Measurements from ENCODE around the gene ZNF554. TPM values are rescaled to one million over a fixed set of nuclear protein-coding genes. Genes with fewer than 3 reads are reported as not detected.

ZNF554 gene
- polyA plus RNA-seq, 2 of the 4 experiments (the other 2 are of a cell fraction) = 0.54 to 0.65 TPM

DNA sequence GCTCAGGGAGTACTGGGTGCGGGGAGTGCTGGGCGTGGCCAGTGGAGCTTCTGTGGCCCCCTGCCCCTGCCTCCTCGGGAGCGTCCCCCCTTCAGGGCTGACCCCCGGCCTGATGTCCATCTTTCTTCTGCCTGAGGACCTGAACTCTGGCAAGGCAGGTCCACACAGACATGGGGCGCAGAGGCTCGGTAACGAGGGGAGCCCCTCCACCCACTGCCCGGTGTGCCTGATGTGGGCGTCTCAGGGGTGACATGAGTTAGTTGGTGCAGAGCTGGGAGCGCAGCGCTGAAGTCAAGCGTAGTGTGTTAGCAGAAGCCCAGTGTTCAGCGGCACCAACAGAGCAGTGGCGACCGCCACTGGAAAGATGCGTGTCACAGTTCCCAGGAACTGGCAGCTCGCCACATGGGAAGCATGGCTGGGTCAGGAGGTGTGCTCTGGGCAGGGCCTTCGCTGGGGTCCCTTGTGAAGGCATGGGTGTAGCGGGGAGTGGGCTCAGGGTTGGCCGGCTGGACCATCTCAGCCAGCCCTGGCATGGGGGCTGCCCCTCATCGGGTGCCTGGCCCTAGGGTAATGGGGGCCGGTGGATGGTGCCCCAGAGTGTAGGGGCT is 22.9 kb upstream of the ZNF554 start:
- Histone ChIP-seq H3K4me1 (no peaks in the 10 kb centered on the region), H3K9me3 (no peaks in the 10 kb centered on the region), H3K27ac (no peak overlapping the region), H3K4me3 (no peak overlapping the region), H3K4me2 (no peak overlapping the region)
- FAIRE-seq = no peak
- ChIA-PET CTCF (no interaction called here), POLR2A (no interaction called here)
- WGBS (ENCODE audit: missing lambda C conversion rate) = 94% methylated on average over 10 of the region's 23 CpGs
- no peak for DNase-seq (ENCODE audit: low read depth in 1 of 2, low spot score in 1 of 2)
- no peak for ATAC-seq
- TF ChIP-seq ESRRA (IDR thresholded peaks at IDR 0.05; ENCODE audit: borderline replicate concordance, low read length) = no peak
- no peak for TF ChIP-seq ZSCAN20 (CRISPR knock-in tag; IDR thresholded peaks at IDR 0.05)
- no peak for TF ChIP-seq EHMT2 (IDR thresholded peaks at IDR 0.05; ENCODE audit: low read depth)
- TF ChIP-seq JUNB (IDR thresholded peaks at IDR 0.05) = no peak
- no peak for TF ChIP-seq POLR2A (IDR thresholded peaks at IDR 0.05; ENCODE audit: low read length)
- TF ChIP-seq RARB (CRISPR knock-in tag; IDR thresholded peaks at IDR 0.05) = no peak
- TF ChIP-seq, protein P1, sequence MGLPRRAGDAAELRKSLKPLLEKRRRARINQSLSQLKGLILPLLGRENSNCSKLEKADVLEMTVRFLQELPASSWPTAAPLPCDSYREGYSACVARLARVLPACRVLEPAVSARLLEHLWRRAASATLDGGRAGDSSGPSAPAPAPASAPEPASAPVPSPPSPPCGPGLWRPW (IDR thresholded peaks at IDR 0.05) = no peak

DNA sequence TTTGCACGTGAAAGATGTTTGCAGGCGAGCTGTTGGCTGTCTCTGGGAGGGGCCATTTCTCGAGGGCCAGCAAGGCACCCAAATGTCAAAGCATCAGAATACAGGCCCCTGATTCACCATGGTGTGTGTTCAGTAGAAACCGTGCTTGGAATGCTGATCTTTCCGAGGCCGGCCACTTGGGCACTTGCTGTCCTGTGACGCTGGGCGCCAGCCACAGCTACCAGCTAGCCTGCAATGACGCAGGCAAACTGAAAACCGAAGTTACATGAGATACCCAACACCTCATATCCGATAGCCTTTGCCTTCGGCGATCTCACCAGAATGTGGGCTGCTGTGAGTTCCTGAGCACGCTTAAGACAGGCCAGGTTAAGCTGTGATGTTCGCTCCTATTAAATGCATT is 22.4 kb upstream of the ZNF554 start:
- TF ChIP-seq GATA3 (IDR thresholded peaks at IDR 0.05; ENCODE audit: borderline replicate concordance) = no peak
- TF ChIP-seq CEBPB (IDR thresholded peaks at IDR 0.05) = no peak
- no peak for TF ChIP-seq RNF2 (IDR thresholded peaks at IDR 0.05; ENCODE audit: borderline replicate concordance, low read depth)
- no peak for TF ChIP-seq KDM5A (IDR thresholded peaks at IDR 0.05)
- no peak for TF ChIP-seq NR3C1 (IDR thresholded peaks at IDR 0.05)
- no peak for TF ChIP-seq EHF (CRISPR knock-in tag; IDR thresholded peaks at IDR 0.05)
- no peak for TF ChIP-seq SREBF2 (IDR thresholded peaks at IDR 0.05)
- TF ChIP-seq FOXS1 (CRISPR knock-in tag; IDR thresholded peaks at IDR 0.05) = no peak
- no peak for TF ChIP-seq ZSCAN20 (CRISPR knock-in tag; IDR thresholded peaks at IDR 0.05)
- TF ChIP-seq FOSL2 (IDR thresholded peaks at IDR 0.05) = no peak
- no peak for TF ChIP-seq FOSL2 (CRISPR knock-in tag; IDR thresholded peaks at IDR 0.05)
- no peak for TF ChIP-seq HOXB13 (CRISPR knock-in tag; IDR thresholded peaks at IDR 0.05; ENCODE audit: low read depth)
- TF ChIP-seq NPAS2 (CRISPR knock-in tag; IDR thresholded peaks at IDR 0.05; ENCODE audit: borderline replicate concordance) = no peak
- TF ChIP-seq RCOR1 (IDR thresholded peaks at IDR 0.05; ENCODE audit: low read depth, low read length) = no peak
- TF ChIP-seq, protein P2, sequence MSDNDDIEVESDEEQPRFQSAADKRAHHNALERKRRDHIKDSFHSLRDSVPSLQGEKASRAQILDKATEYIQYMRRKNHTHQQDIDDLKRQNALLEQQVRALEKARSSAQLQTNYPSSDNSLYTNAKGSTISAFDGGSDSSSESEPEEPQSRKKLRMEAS (IDR thresholded peaks at IDR 0.05) = no peak
- TF ChIP-seq CHD4 (IDR thresholded peaks at IDR 0.05; ENCODE audit: borderline replicate concordance) = no peak
- TF ChIP-seq CHD2 (IDR thresholded peaks at IDR 0.05; ENCODE audit: low read length, partially characterized antibody) = no peak
- TF ChIP-seq HOXA7 (CRISPR knock-in tag; IDR thresholded peaks at IDR 0.05) = no peak
- no peak for TF ChIP-seq KDM1A (IDR thresholded peaks at IDR 0.05; ENCODE audit: low read depth)
- CTCF ChIA-PET = no interaction called here
- POLR2A ChIA-PET = no interaction called here
- no peak overlapping the region for H3K4me3 ChIP-seq
- H3K9me3 ChIP-seq = no peaks in the 10 kb centered on the region
- ATAC-seq (no peak), DNase-seq (ENCODE audit: low read depth in 1 of 2, low spot score in 1 of 2) (no peak), FAIRE-seq (no peak)
- H3K4me2 ChIP-seq = no peak overlapping the region
- WGBS (ENCODE audit: missing lambda C conversion rate) = 95% methylated on average over 15 of the region's 15 CpGs
- H3K27ac ChIP-seq = no peak overlapping the region
- no peaks in the 10 kb centered on the region for H3K4me1 ChIP-seq

DNA sequence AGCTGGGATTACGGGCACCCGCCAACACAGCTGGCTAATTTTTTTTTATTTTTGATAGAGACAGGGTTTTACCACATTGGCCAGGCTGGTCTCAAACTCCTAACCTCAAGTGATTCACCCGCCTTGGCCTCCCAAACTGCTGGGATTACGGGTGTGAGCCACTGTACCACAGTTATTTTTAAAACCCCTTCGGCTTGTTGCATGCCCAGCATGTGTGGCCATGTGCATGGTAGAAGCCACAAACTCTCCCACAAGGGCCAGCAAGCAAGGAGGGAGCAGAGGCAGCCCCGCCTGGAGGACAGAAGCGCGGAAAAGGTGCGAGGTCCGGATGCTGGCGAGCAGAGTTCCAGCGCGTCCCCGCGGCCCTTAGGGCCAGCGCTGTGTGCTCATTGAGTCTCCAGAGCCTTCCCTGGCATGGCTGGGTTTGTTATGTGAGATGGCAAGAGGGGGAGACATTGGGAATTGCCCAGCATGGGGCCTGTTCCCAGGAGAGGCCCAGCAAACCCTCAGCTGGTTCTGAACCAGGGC is 21.4 kb upstream of the ZNF554 start:
- Histone ChIP-seq H3K4me2 (no peak overlapping the region), H3K27ac (no peak overlapping the region), H3K4me3 (no peak overlapping the region), H3K4me1 (no peaks in the 10 kb centered on the region), H3K9me3 (no peaks in the 10 kb centered on the region)
- TF ChIP-seq RCOR1 (IDR thresholded peaks at IDR 0.05; ENCODE audit: low read depth, low read length) = no peak
- TF ChIP-seq HOXA7 (CRISPR knock-in tag; IDR thresholded peaks at IDR 0.05) = no peak
- no peak for TF ChIP-seq RAD21 (conservative IDR thresholded peaks at IDR 0.05 in 1 of 2, IDR thresholded peaks at IDR 0.05 in 1 of 2)
- no peak for TF ChIP-seq POLR2AphosphoS2 (conservative IDR thresholded peaks at IDR 0.05; ENCODE audit: low read length)
- TF ChIP-seq PHF8 (IDR thresholded peaks at IDR 0.05; ENCODE audit: borderline replicate concordance, low read depth) = no peak
- no peak for TF ChIP-seq GATA3 (IDR thresholded peaks at IDR 0.05; ENCODE audit: borderline replicate concordance)
- TF ChIP-seq, protein P3, sequence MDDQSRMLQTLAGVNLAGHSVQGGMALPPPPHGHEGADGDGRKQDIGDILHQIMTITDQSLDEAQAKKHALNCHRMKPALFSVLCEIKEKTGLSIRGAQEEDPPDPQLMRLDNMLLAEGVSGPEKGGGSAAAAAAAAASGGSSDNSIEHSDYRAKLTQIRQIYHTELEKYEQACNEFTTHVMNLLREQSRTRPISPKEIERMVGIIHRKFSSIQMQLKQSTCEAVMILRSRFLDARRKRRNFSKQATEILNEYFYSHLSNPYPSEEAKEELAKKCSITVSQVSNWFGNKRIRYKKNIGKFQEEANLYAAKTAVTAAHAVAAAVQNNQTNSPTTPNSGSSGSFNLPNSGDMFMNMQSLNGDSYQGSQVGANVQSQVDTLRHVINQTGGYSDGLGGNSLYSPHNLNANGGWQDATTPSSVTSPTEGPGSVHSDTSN (IDR thresholded peaks at IDR 0.05) = no peak
- TF ChIP-seq FOSB (CRISPR knock-in tag; IDR thresholded peaks at IDR 0.05) = no peak
- no peak for TF ChIP-seq POLR2A (IDR thresholded peaks at IDR 0.05; ENCODE audit: low read length)
- TF ChIP-seq CHD2 (IDR thresholded peaks at IDR 0.05; ENCODE audit: low read length, partially characterized antibody) = no peak
- TF ChIP-seq HEYL (CRISPR knock-in tag; IDR thresholded peaks at IDR 0.05) = no peak
- no peak for TF ChIP-seq TP53 (CRISPR knock-in tag; IDR thresholded peaks at IDR 0.05)
- TF ChIP-seq ZC3H11A (IDR thresholded peaks at IDR 0.05) = no peak
- TF ChIP-seq, protein P4, sequence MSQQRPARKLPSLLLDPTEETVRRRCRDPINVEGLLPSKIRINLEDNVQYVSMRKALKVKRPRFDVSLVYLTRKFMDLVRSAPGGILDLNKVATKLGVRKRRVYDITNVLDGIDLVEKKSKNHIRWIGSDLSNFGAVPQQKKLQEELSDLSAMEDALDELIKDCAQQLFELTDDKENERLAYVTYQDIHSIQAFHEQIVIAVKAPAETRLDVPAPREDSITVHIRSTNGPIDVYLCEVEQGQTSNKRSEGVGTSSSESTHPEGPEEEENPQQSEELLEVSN (IDR thresholded peaks at IDR 0.05; ENCODE audit: borderline replicate concordance, low read depth) = no peak
- no peak for TF ChIP-seq HOXB5 (CRISPR knock-in tag; IDR thresholded peaks at IDR 0.05)
- no peak for TF ChIP-seq EHMT2 (IDR thresholded peaks at IDR 0.05; ENCODE audit: low read depth)
- no peak for DNase-seq (ENCODE audit: low read depth in 1 of 2, low spot score in 1 of 2)
- ChIA-PET POLR2A (no interaction called here), CTCF (interaction anchor here (0.8 to 2.2 kb wide), 3 partner anchors 9 to 21 kb away, joined by 3 to 6 read pairs (median 3); partner anchors contain the start of genes SGTA and ZNF554)
- ATAC-seq = no peak
- 95% methylated on average over 15 of the region's 16 CpGs for WGBS (ENCODE audit: missing lambda C conversion rate)
- FAIRE-seq = no peak
